ENCODE results near the gene KRT74. TPM values are rescaled to one million over a fixed set of nuclear protein-coding genes. Genes with fewer than 3 reads are reported as not detected.

The KRT74 gene
- total and polyA plus RNA-seq, 10 of the 15 experiments (the other 5 are each of a cell fraction or from before 2014, with no cell fraction given): not detected

GRCh38 chr12:52551216-52551865 is 22.3 kb downstream of the KRT74 start:
- Histone ChIP-seq H4K20me1 (ENCODE audit: control insufficient read depth, insufficient read depth) (no peaks in the 10 kb centered on the region), H3K9ac (ENCODE audit: control insufficient read depth, insufficient read depth, low read length) (no peak overlapping the region), H3K79me2 (ENCODE audit: control insufficient read depth, insufficient read depth, low read length) (no peaks in the 10 kb centered on the region), H3K4me3 (no peak overlapping the region), H3K27me3 (replicated peaks in 1 of 2; ENCODE audit: control insufficient read depth in 2 of 2, insufficient read depth in 2 of 2, low read length in 1 of 2) (peaks cover 3 to 6% of the 10 kb centered on the region in 2 experiments), H2AFZ (ENCODE audit: control insufficient read depth, low read depth, low read length) (no peak overlapping the region), H3K4me2 (ENCODE audit: control insufficient read depth, insufficient read depth) (no peak overlapping the region), H3K9me3 (replicated peaks; ENCODE audit: control insufficient read depth, insufficient read depth, low read length) (no peaks in the 10 kb centered on the region), H3K4me1 (ENCODE audit: control insufficient read depth, insufficient read depth, low read length) (no peaks in the 10 kb centered on the region), H3K27ac (ENCODE audit: control insufficient read depth, insufficient read depth) (no peak overlapping the region), H3K36me3 (ENCODE audit: control insufficient read depth in 2 of 2, insufficient read depth in 2 of 2, low read length in 1 of 2) (no peaks in the 10 kb centered on the region)
- SMC1A ChIA-PET (ENCODE audit: uncharacterized antibody, unreplicated experiment): no interaction called here
- WGBS (ENCODE audit: insufficient coverage, insufficient replicate concordance, low lambda C conversion rate, missing lambda C conversion rate): 30% methylated on average over 6 of the region's 6 CpGs
- intact Hi-C loops (cut with micrococcal nuclease; ENCODE audit: unreplicated experiment): no loop called here
- RAD21 ChIA-PET (ENCODE audit: unreplicated experiment): no interaction called here
- no peak for ATAC-seq
- FAIRE-seq: no peak
- CTCF ChIA-PET: no interaction called here
- no peak for DNase-seq (ENCODE audit: low read depth, low spot score)
- in situ Hi-C loops (cut with MboI): no loop called here
- POLR2A ChIA-PET: no interaction called here
- TF ChIP-seq ZZZ3 (IDR thresholded peaks at IDR 0.05; ENCODE audit: control insufficient read depth, insufficient read length, low read depth): no peak
- no peak for TF ChIP-seq E2F4 (IDR thresholded peaks at IDR 0.05; ENCODE audit: low read depth, low read length)
- no peak for TF ChIP-seq ZNF217 (IDR thresholded peaks at IDR 0.05)
- no peak for TF ChIP-seq CBX3 (IDR thresholded peaks at IDR 0.05; ENCODE audit: borderline replicate concordance, low read depth)
- no peak for TF ChIP-seq MYC (IDR thresholded peaks at IDR 0.05; ENCODE audit: insufficient read depth, insufficient read length, insufficient replicate concordance, low read length, severe bottlenecking)
- no peak for TF ChIP-seq HCFC1 (IDR thresholded peaks at IDR 0.05; ENCODE audit: low read length)
- no peak for TF ChIP-seq SPI1 (IDR thresholded peaks at IDR 0.05; ENCODE audit: borderline replicate concordance, insufficient read depth, low read depth, low read length)
- BruUV-seq (replicated peaks): no TSS peak
